Testis (tissue), 3 donors: ENCODE results near the gene FAM219B. TPM values are rescaled to one million over a fixed set of nuclear protein-coding genes. Genes with fewer than 3 reads are reported as not detected.
"Not testable (repeated sequence)": the region's sequence is repeated elsewhere in the genome, so short reads cannot be mapped to it uniquely, and the experiment has no call there.

Source experiments
- DNase-seq: peaks from one replicate; pipeline ENCODE4 v3.0.0-alpha.2; 2019
- H3K27ac ChIP-seq, 2 donors: fragments of 200-600 bp; sonication (generic); one replicate each; pipeline ENCODE4 v1.5.1; 2019
- H3K27me3 ChIP-seq: fragments of 200-600 bp; sonication (generic); one replicate; pipeline ENCODE4 v1.5.1; 2019
- H3K36me3 ChIP-seq: fragments of 200-600 bp; sonication (generic); one replicate; pipeline ENCODE4 v1.5.1; 2017; ENCODE audit warnings: low read depth; ENCODE audit errors: missing control alignments
- H3K4me1 ChIP-seq: fragments of 200-600 bp; sonication (generic); one replicate; pipeline ENCODE4 v1.5.1; 2019
- H3K4me3 ChIP-seq, 2 donors: fragments of 200-600 bp; sonication (generic); one replicate each; pipeline ENCODE4 v1.5.1; 2017 to 2019
- H3K9me3 ChIP-seq: fragments of 200-600 bp; sonication (generic); one replicate; pipeline ENCODE4 v1.5.1; 2017
- POLR2A ChIP-seq: fragments of 450-650 bp; IDR thresholded peaks from one replicate; pipeline ENCODE4 v1.6.1; 2017; ENCODE audit warnings: antibody characterized with exemption, mild to moderate bottlenecking, moderate library complexity
- WGBS, 2 donors: methylation state at CpG; one replicate each; pipeline ENCODE4 v1.1.5; 2018; 5-methylcytosine and 5-hydroxymethylcytosine counted together
- intact Hi-C: fragments of 100-400 bp; cut with DNase I; formaldehyde crosslinking; loops from one replicate; pipeline ENCODE4 v1.15.1; 2023; ENCODE audit warnings: low total_unique reads
- polyA plus RNA-seq: library from polyadenylated mRNA; stranded (reverse); fragments of 350-450 nt; fragmentation: Illumina TruSeq; extraction: RNeasy Lipid Tissue Mini Kit (QIAGEN cat#74804); gene quantifications from one replicate; pipeline ENCODE4 v1.2.3, GENCODE V29; 2014; ENCODE audit warnings: low read depth, low replicate concordance; ENCODE audit not compliant: insufficient read depth
- total RNA-seq, 2 donors: library from RNA; depleted of rRNA; stranded (reverse); fragments of >200 nt; gene quantifications; one replicate each; pipeline ENCODE4 v1.2.3, GENCODE V29; 2016
- TF ChIP-seq, protein P1 (sequence below), 3 experiments: fragments of 450-650 bp in 2 of 3; fragments of 200-600 bp in 1 of 3; sonication (generic) in 1 of 3; IDR thresholded peaks; one replicate each; pipeline ENCODE4 v1.5.1; 2016 to 2019; ENCODE audit warnings: antibody characterized with exemption in 3 of 3, mild to moderate bottlenecking in 2 of 3, moderate library complexity in 1 of 3

Gene FAM219B
- total and polyA plus RNA-seq, 3 donors from 2014 or later: 32.6 to 40.6 (median 40.2) TPM

DNA sequence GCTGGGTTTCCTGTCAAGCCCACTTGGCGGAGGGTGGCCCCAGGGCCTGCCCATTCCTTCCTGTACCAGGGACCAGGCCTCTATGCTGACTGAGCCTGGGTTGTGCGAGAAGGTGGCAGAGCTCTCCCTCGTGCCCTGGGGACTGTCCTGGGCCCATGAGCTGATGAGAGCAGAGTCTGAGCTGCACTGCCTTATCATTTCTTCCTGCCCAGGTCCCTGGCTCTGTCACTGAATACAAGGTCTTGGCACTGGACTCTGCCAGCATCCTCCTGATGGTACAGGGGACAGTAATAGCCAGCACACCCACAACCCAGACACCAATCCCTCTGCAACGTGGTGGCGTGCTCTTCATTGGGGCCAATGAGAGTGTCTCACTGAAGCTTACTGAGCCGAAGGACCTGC, 9.3 kb downstream of the FAM219B start:
- no peak overlapping the region for H3K27ac ChIP-seq
- H3K36me3 ChIP-seq: no peaks in the 10 kb centered on the region
- 80 to 90% methylated on average over 2 to 6 of the region's 6 CpGs for WGBS, 2 donors
- no peak overlapping the region for H3K4me3 ChIP-seq
- no peaks in the 10 kb centered on the region for H3K9me3 ChIP-seq
- H3K4me1 ChIP-seq: peaks cover 4% of the 10 kb centered on the region
- TF ChIP-seq, protein P1, sequence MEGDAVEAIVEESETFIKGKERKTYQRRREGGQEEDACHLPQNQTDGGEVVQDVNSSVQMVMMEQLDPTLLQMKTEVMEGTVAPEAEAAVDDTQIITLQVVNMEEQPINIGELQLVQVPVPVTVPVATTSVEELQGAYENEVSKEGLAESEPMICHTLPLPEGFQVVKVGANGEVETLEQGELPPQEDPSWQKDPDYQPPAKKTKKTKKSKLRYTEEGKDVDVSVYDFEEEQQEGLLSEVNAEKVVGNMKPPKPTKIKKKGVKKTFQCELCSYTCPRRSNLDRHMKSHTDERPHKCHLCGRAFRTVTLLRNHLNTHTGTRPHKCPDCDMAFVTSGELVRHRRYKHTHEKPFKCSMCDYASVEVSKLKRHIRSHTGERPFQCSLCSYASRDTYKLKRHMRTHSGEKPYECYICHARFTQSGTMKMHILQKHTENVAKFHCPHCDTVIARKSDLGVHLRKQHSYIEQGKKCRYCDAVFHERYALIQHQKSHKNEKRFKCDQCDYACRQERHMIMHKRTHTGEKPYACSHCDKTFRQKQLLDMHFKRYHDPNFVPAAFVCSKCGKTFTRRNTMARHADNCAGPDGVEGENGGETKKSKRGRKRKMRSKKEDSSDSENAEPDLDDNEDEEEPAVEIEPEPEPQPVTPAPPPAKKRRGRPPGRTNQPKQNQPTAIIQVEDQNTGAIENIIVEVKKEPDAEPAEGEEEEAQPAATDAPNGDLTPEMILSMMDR (IDR thresholded peaks at IDR 0.05): no peak
- no peak for TF ChIP-seq POLR2A
- DNase-seq: no peak
- H3K27me3 ChIP-seq: no peaks in the 10 kb centered on the region
- intact Hi-C loops: no loop called here

DNA sequence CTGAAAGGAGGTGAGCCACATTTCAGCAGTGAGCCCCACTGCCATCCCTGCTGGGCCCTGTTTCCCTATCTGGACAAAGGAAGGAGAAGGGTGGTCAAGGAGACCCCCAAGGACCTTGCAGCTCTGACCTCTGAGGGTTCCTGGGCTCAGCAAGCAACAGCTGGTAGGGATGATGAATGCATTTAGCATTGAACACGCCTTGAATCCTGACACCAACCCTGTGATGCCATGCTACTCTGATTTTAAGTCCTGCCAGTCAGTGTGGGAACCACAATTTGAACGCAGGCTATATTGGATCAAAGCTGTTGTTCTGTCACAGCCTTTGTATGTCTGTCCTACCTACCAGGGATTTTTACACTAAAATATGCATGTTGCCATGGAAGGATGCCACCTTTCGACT, 10.3 kb downstream of the FAM219B start:
- H3K9me3 ChIP-seq: no peaks in the 10 kb centered on the region
- H3K27ac ChIP-seq: no peak overlapping the region
- intact Hi-C loops: no loop called here
- no peak overlapping the region for H3K4me3 ChIP-seq
- DNase-seq: no peak
- WGBS, 2 donors: 92% methylated on average over 3 of the region's 3 CpGs
- peaks cover 2% of the 10 kb centered on the region for H3K4me1 ChIP-seq
- no peaks in the 10 kb centered on the region for H3K36me3 ChIP-seq
- TF ChIP-seq POLR2A: no peak
- TF ChIP-seq, protein P1 (IDR thresholded peaks at IDR 0.05): no peak
- no peaks in the 10 kb centered on the region for H3K27me3 ChIP-seq

DNA sequence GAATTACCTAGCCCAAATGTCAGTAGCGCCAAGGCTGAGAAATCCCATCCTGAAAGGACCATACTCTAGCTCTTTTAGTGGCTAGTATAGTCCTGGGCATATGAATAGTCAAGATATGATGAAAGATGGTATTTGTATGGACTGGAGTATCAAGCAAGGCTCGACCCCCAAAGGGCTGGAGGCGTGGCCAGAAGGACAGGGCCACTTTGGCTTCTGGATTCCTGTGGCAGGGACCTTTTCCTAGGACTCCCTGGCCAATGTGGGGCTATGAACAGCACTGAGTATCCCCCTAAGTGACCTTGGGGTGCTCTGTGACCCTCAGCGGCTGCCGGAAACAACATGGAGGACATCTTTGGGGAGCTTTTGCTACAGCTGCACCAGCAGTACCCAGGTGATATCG, 10.8 kb downstream of the FAM219B start:
- Histone ChIP-seq H3K27me3 (no peaks in the 10 kb centered on the region), H3K36me3 (no peaks in the 10 kb centered on the region), H3K4me3 (no peak overlapping the region), H3K9me3 (no peaks in the 10 kb centered on the region), H3K27ac (no peak overlapping the region), H3K4me1 (peaks cover under 1% of the 10 kb centered on the region)
- intact Hi-C loops: no loop called here
- no peak for TF ChIP-seq POLR2A
- TF ChIP-seq, protein P1 (IDR thresholded peaks at IDR 0.05): no peak
- WGBS, 2 donors: 93 to 97% methylated on average over 2 to 6 of the region's 6 CpGs
- DNase-seq: no peak

DNA sequence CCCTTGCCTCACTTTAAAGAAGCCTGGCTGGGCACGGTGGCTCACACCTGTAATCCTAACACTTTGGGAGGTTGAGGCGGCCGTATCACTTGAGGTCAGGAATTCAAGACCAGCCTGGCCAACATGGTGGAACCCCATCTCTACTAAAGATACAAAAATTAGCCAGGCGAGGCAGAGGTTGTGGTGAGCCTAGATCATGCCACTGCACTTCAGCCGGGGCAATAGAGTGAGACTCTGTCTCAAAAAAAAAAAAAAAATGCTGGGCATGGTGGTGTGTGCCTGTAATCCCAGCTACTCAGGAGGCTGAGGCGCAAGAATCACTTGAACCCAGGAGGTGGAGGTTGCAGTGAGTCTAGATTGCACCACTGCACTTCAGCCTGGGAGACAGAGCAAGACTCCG, 12.3 kb downstream of the FAM219B start:
- H3K4me3 ChIP-seq, H3K4me1 ChIP-seq, H3K36me3 ChIP-seq, H3K9me3 ChIP-seq, intact Hi-C loops, H3K27me3 ChIP-seq, DNase-seq, H3K27ac ChIP-seq: not testable (repeated sequence)
- WGBS, 2 donors: 94 to 98% methylated on average over 4 to 7 of the region's 7 CpGs

DNA sequence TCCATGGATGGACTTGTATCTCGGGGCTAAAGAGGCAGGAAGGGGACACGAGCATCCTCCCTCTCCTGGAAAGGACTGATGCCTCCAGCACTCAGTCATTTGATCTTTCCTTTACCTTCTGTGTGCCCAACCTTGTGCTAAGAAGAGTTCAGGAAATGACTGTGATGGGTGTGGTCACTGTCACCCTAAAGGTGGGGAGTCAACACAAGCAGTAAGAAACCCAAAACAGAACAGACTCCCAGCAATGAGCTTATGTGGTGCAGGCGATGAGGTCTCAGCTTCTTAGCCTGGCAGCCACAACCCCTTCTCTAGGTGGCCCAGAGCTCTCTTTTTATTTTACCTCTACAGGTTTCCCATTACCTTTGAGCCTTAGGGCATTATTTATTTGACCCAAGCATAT, 13.0 kb downstream of the FAM219B start:
- TF ChIP-seq POLR2A: no peak
- TF ChIP-seq, protein P1 (IDR thresholded peaks at IDR 0.05): no peak
- no peaks in the 10 kb centered on the region for H3K27me3 ChIP-seq
- intact Hi-C loops: no loop called here
- no peak overlapping the region for H3K4me3 ChIP-seq
- H3K27ac ChIP-seq: no peak overlapping the region
- no peak for DNase-seq
- 87 to 94% methylated on average over 3 of the region's 3 CpGs for WGBS, 2 donors
- peaks cover 10% of the 10 kb centered on the region for H3K4me1 ChIP-seq
- H3K36me3 ChIP-seq: no peaks in the 10 kb centered on the region
- no peaks in the 10 kb centered on the region for H3K9me3 ChIP-seq
